ENCODE measurements around the gene CYP4V2. TPM values are rescaled to one million over a fixed set of nuclear protein-coding genes. Genes with fewer than 3 reads are reported as not detected.

The CYP4V2 gene
- total RNA-seq, 1 experiment from 2014 or later: 8.6 TPM

DNA sequence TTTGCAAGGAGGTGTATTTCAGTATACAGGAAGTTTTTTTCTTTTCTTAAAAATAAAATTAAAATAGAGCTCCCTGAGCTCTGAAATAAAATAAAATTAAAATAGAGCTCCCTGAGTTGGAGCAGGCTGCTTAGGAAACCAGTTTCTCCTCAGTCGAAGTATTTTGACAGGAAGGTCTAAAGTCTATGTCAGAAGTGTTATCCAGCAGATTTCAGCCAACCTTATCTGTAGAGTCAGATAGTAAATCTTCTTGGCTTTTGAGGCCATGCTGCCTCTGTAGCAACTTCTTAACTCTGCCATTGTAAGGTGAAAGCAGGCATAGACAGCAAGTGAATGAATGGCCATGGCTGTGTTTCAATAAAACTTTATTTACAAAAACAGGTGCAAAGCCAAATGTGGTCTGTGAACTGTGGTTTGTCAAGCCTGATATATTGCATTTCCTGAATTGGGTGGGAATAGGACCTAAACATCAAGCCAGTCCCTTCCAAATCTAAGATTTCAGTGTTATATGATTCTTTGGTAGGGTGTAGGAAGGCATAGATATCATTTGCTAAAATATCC is 26.4 kb downstream of the CYP4V2 start:
- ChIA-PET CTCF (no interaction called here), RAD21 (ENCODE audit: low non-redundant PET in 1 of 2, low total read pairs in 2 of 2, uncharacterized antibody in 2 of 2, unreplicated experiment in 2 of 2) (no interaction called here), POLR2A (no interaction called here)
- H3K4me2 ChIP-seq (ENCODE audit: low read length): no peak overlapping the region
- TF ChIP-seq, protein P1, sequence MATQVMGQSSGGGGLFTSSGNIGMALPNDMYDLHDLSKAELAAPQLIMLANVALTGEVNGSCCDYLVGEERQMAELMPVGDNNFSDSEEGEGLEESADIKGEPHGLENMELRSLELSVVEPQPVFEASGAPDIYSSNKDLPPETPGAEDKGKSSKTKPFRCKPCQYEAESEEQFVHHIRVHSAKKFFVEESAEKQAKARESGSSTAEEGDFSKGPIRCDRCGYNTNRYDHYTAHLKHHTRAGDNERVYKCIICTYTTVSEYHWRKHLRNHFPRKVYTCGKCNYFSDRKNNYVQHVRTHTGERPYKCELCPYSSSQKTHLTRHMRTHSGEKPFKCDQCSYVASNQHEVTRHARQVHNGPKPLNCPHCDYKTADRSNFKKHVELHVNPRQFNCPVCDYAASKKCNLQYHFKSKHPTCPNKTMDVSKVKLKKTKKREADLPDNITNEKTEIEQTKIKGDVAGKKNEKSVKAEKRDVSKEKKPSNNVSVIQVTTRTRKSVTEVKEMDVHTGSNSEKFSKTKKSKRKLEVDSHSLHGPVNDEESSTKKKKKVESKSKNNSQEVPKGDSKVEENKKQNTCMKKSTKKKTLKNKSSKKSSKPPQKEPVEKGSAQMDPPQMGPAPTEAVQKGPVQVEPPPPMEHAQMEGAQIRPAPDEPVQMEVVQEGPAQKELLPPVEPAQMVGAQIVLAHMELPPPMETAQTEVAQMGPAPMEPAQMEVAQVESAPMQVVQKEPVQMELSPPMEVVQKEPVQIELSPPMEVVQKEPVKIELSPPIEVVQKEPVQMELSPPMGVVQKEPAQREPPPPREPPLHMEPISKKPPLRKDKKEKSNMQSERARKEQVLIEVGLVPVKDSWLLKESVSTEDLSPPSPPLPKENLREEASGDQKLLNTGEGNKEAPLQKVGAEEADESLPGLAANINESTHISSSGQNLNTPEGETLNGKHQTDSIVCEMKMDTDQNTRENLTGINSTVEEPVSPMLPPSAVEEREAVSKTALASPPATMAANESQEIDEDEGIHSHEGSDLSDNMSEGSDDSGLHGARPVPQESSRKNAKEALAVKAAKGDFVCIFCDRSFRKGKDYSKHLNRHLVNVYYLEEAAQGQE (IDR thresholded peaks at IDR 0.05; ENCODE audit: low read depth): no peak
- TF ChIP-seq ZNF274 (IDR thresholded peaks at IDR 0.05; ENCODE audit: low read depth, low read length) (no peak), CTCF (IDR thresholded peaks at IDR 0.05 in 2 of 3, conservative IDR thresholded peaks at IDR 0.05 in 1 of 3; ENCODE audit: borderline replicate concordance in 1 of 3, insufficient read depth in 1 of 3, low read depth in 2 of 3, low read length in 2 of 3) (0 out of 6 replicates have a peak, but pooled peaks of 1 of the 3 experiments have one; percentile 7), MAX (IDR thresholded peaks at IDR 0.05) (no peak)
- H3K9me3 ChIP-seq (ENCODE audit: control insufficient read depth in 1 of 2, insufficient read depth in 1 of 2, low read depth in 1 of 2, low read length in 2 of 2): no peaks in the 10 kb centered on the region
- no peak overlapping the region for H3K4me3 ChIP-seq (replicated peaks in 1 of 2; ENCODE audit: low read depth in 1 of 2, low read length in 2 of 2)
- ATAC-seq: 0 out of 2 replicates have a peak, but pooled peaks have one; percentile 54
- no peak overlapping the region for H3K27ac ChIP-seq (ENCODE audit: low read depth, low read length)
- no peaks in the 10 kb centered on the region for H3K27me3 ChIP-seq (ENCODE audit: insufficient read depth, low read length)
- H4K20me1 ChIP-seq (ENCODE audit: insufficient read depth): no peaks in the 10 kb centered on the region
- no peak overlapping the region for H3K9ac ChIP-seq (ENCODE audit: low read length)
- DNase-seq (ENCODE audit: low read depth, low spot score): no peak
- no TSS peak for BruUV-seq (replicated peaks)
- H3K4me1 ChIP-seq (ENCODE audit: control insufficient read depth in 1 of 2, insufficient read depth in 2 of 2, low read length in 2 of 2): no peaks in the 10 kb centered on the region
- H3K36me3 ChIP-seq (ENCODE audit: control insufficient read depth in 1 of 2, insufficient read depth in 2 of 2, low read length in 2 of 2): no peaks in the 10 kb centered on the region
- no peak overlapping the region for H2AFZ ChIP-seq (ENCODE audit: low read depth, low read length, poor library complexity, severe bottlenecking)
- no peaks in the 10 kb centered on the region for H3K9me2 ChIP-seq (ENCODE audit: insufficient read depth)
- H3K79me2 ChIP-seq (ENCODE audit: insufficient read depth, low read length): no peaks in the 10 kb centered on the region
- intact Hi-C loops (cut with micrococcal nuclease): no loop called here

Data from HCT116 (cell line).